Measurements from ENCODE around the gene SLC9C1.

SLC9C1 gene

GRCh38 chr3:112126511-112126911 is 167.5 kb downstream of the SLC9C1 start:
- intact Hi-C loops (cut with micrococcal nuclease) = no loop called here
- H3K36me3 Mint-ChIP-seq (ENCODE audit: low read depth) = no peaks in the 10 kb centered on the region
- H3K27ac Mint-ChIP-seq = peak overlapping the region; percentile 65
- H3K4me1 Mint-ChIP-seq (ENCODE audit: low read depth) = peaks cover 20% of the 10 kb centered on the region
- no peak overlapping the region for H3K4me3 Mint-ChIP-seq
- H3K27me3 Mint-ChIP-seq = no peaks in the 10 kb centered on the region
- H3K9me3 Mint-ChIP-seq = no peaks in the 10 kb centered on the region

- intact Hi-C loops (cut with micrococcal nuclease) = no loop called here
- no peak overlapping the region for H3K27ac Mint-ChIP-seq
- no peak overlapping the region for H3K4me3 Mint-ChIP-seq
Measured at GRCh38 chr3:112124907-112125607, 169.0 kb downstream of the SLC9C1 start.

GRCh38 chr3:112123548-112123947 is 170.5 kb downstream of the SLC9C1 start:
- Mint-ChIP-seq H3K9me3 (no peaks in the 10 kb centered on the region), H3K36me3 (ENCODE audit: low read depth) (no peaks in the 10 kb centered on the region), H3K27ac (no peak overlapping the region)

More at GRCh38 chr3:112124907-112125607, 169.0 kb downstream of the SLC9C1 start:
- Mint-ChIP-seq H3K27me3 (no peaks in the 10 kb centered on the region), H3K9me3 (no peaks in the 10 kb centered on the region), H3K4me1 (ENCODE audit: low read depth) (peaks cover 27% of the 10 kb centered on the region), H3K36me3 (ENCODE audit: low read depth) (no peaks in the 10 kb centered on the region)

GRCh38 chr3:112122870-112123269 is 171.1 kb downstream of the SLC9C1 start:
- Mint-ChIP-seq H3K4me3 (no peak overlapping the region), H3K27ac (no peak overlapping the region), H3K4me1 (ENCODE audit: low read depth) (peaks cover 37% of the 10 kb centered on the region), H3K27me3 (no peaks in the 10 kb centered on the region), H3K9me3 (no peaks in the 10 kb centered on the region), H3K36me3 (ENCODE audit: low read depth) (no peaks in the 10 kb centered on the region)
- intact Hi-C loops (cut with micrococcal nuclease) = no loop called here

More at GRCh38 chr3:112123548-112123947, 170.5 kb downstream of the SLC9C1 start:
- H3K4me3 Mint-ChIP-seq = no peak overlapping the region
- peaks cover 32% of the 10 kb centered on the region for H3K4me1 Mint-ChIP-seq (ENCODE audit: low read depth)
- intact Hi-C loops (cut with micrococcal nuclease) = no loop called here
- H3K27me3 Mint-ChIP-seq = no peaks in the 10 kb centered on the region

GRCh38 chr3:112121577-112122547 is 172.2 kb downstream of the SLC9C1 start:
- intact Hi-C loops (cut with micrococcal nuclease) = no loop called here
- no peaks in the 10 kb centered on the region for H3K27me3 Mint-ChIP-seq
- no peak overlapping the region for H3K27ac Mint-ChIP-seq
- no peaks in the 10 kb centered on the region for H3K9me3 Mint-ChIP-seq
- H3K4me3 Mint-ChIP-seq = no peak overlapping the region
- H3K36me3 Mint-ChIP-seq (ENCODE audit: low read depth) = no peaks in the 10 kb centered on the region
- peaks cover 46% of the 10 kb centered on the region for H3K4me1 Mint-ChIP-seq (ENCODE audit: low read depth)

- Mint-ChIP-seq H3K27ac (no peak overlapping the region), H3K4me1 (ENCODE audit: low read depth) (peaks cover 41% of the 10 kb centered on the region), H3K36me3 (ENCODE audit: low read depth) (no peaks in the 10 kb centered on the region), H3K27me3 (no peaks in the 10 kb centered on the region), H3K4me3 (no peak overlapping the region), H3K9me3 (no peaks in the 10 kb centered on the region)
- intact Hi-C loops (cut with micrococcal nuclease) = no loop called here
Measured at GRCh38 chr3:112119962-112120836, 173.8 kb downstream of the SLC9C1 start.

- peaks cover 45% of the 10 kb centered on the region for H3K4me1 Mint-ChIP-seq (ENCODE audit: low read depth)
- H3K9me3 Mint-ChIP-seq = no peaks in the 10 kb centered on the region
- no peak overlapping the region for H3K4me3 Mint-ChIP-seq
- no peaks in the 10 kb centered on the region for H3K36me3 Mint-ChIP-seq (ENCODE audit: low read depth)
- intact Hi-C loops (cut with micrococcal nuclease) = no loop called here
- peak overlapping the region; percentile 75 for H3K27ac Mint-ChIP-seq
- H3K27me3 Mint-ChIP-seq = no peaks in the 10 kb centered on the region
Measured at GRCh38 chr3:112117841-112118571, 176.0 kb downstream of the SLC9C1 start.

GRCh38 chr3:112117415-112117814 is 176.6 kb downstream of the SLC9C1 start:
- intact Hi-C loops (cut with micrococcal nuclease) = no loop called here
- H3K4me1 Mint-ChIP-seq (ENCODE audit: low read depth) = peaks cover 45% of the 10 kb centered on the region
- peak overlapping the region; percentile 75 for H3K27ac Mint-ChIP-seq
- no peaks in the 10 kb centered on the region for H3K36me3 Mint-ChIP-seq (ENCODE audit: low read depth)
- H3K4me3 Mint-ChIP-seq = no peak overlapping the region
- no peaks in the 10 kb centered on the region for H3K9me3 Mint-ChIP-seq
- H3K27me3 Mint-ChIP-seq = peaks cover 2% of the 10 kb centered on the region

- Mint-ChIP-seq H3K27me3 (peaks cover 2% of the 10 kb centered on the region), H3K9me3 (no peaks in the 10 kb centered on the region), H3K4me1 (ENCODE audit: low read depth) (peaks cover 45% of the 10 kb centered on the region), H3K27ac (peak overlapping the region; percentile 75), H3K4me3 (no peak overlapping the region), H3K36me3 (ENCODE audit: low read depth) (no peaks in the 10 kb centered on the region)
- intact Hi-C loops (cut with micrococcal nuclease) = no loop called here
Measured at GRCh38 chr3:112116748-112117186, 177.2 kb downstream of the SLC9C1 start.

- H3K36me3 Mint-ChIP-seq (ENCODE audit: low read depth) = no peaks in the 10 kb centered on the region
- peaks cover 2% of the 10 kb centered on the region for H3K27me3 Mint-ChIP-seq
- intact Hi-C loops (cut with micrococcal nuclease) = no loop called here
- peaks cover 45% of the 10 kb centered on the region for H3K4me1 Mint-ChIP-seq (ENCODE audit: low read depth)
- H3K27ac Mint-ChIP-seq = peak overlapping the region; percentile 10
- H3K9me3 Mint-ChIP-seq = no peaks in the 10 kb centered on the region
- H3K4me3 Mint-ChIP-seq = no peak overlapping the region
Measured at GRCh38 chr3:112115806-112116383, 178.1 kb downstream of the SLC9C1 start.

- peak overlapping the region; percentile 10 for H3K27ac Mint-ChIP-seq
- no peaks in the 10 kb centered on the region for H3K36me3 Mint-ChIP-seq (ENCODE audit: low read depth)
- peaks cover 40% of the 10 kb centered on the region for H3K4me1 Mint-ChIP-seq (ENCODE audit: low read depth)
- peaks cover 2% of the 10 kb centered on the region for H3K27me3 Mint-ChIP-seq
- intact Hi-C loops (cut with micrococcal nuclease) = no loop called here
- H3K4me3 Mint-ChIP-seq = no peak overlapping the region
- H3K9me3 Mint-ChIP-seq = no peaks in the 10 kb centered on the region
Measured at GRCh38 chr3:112115161-112115739, 178.8 kb downstream of the SLC9C1 start.

GRCh38 chr3:112114576-112115160 is 179.3 kb downstream of the SLC9C1 start:
- H3K4me3 Mint-ChIP-seq = no peak overlapping the region
- intact Hi-C loops (cut with micrococcal nuclease) = loop anchor here (5.0 kb wide), 2 partner anchors 213 to 403 kb away; no protein-coding TSS in a partner anchor

More at GRCh38 chr3:112114576-112115160, 179.3 kb downstream of the SLC9C1 start:
- Mint-ChIP-seq H3K36me3 (ENCODE audit: low read depth) (no peaks in the 10 kb centered on the region), H3K4me1 (ENCODE audit: low read depth) (peaks cover 34% of the 10 kb centered on the region), H3K9me3 (no peaks in the 10 kb centered on the region), H3K27ac (no peak overlapping the region), H3K27me3 (peaks cover 2% of the 10 kb centered on the region)
